Brain pericyte (primary cell): ENCODE data around the gene TBCB.
"Not testable (repeated sequence)": the region's sequence is repeated elsewhere in the genome, so short reads cannot be mapped to it uniquely, and the experiment has no call there.

ENCODE experiments used
- DNase-seq: peaks from one replicate; pipeline ENCODE4 v3.0.0-alpha.2; 2012; ENCODE audit warnings: low read depth, low spot score

TBCB gene

DNA sequence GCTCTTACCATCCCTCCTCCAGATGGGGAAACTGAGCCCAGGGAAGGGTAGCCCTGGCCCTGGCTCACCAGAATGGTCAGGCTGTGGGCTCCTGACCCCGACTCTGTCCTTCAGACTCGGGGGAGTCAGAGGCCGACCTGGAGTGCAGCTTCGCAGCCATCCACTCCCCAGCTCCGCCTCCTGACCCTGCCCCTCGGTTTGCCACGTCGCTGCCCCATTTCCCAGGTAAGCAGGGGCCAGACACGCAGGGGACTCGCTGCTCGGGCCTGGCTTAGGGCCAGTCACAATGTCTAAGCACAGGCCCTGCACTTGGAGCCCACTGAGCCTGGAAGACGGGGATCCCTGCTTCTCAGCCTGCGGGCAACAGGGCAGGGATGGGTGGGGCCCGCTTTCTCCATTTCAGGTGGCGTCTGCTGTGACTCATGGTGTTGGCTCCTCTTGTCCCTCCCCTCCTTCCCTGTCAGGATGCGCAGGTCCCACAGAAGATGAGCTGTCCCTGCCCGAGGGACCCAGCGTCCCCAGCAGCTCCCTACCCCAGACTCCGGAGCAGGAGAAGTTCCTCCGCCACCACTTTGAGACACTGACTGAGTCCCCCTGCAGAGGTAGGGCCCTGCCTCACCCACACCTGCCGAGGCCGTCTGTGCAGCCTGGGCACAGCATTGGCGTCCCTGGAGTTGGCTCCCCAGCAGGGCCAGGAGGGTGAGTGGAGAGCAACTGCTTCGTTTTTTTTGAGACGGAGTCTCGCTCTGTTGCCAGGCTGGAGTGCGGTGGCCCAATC lies 13.5 kb upstream of the TBCB start:
- no peak for DNase-seq

DNA sequence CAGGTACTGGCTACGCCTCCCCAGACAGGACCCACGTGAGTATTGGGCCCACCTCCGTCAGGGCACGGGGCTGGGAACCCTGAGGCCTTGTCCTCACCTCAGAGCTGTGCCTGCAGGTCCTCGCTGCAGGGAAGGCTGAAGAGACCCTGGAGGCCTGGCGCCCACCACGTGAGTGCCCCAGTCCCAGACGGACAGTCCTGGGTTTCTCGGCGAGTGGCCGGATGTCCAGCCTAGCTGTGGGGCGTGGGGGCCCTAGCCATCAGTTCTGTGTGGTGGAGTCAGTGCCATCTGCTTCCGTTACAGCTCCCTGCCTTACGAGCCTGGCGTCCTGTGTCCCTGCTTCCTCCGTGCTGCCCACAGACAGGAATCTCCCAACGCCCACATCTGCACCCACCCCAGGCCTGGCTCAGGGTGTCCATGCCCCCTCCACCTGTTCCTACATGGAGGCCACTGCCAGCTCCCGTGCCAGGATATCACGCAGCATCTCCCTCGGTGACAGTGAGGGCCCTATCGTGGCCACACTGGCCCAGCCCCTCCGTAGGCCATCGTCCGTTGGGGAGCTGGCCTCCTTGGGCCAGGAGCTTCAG lies 12.1 kb upstream of the TBCB start:
- no peak for DNase-seq

DNA sequence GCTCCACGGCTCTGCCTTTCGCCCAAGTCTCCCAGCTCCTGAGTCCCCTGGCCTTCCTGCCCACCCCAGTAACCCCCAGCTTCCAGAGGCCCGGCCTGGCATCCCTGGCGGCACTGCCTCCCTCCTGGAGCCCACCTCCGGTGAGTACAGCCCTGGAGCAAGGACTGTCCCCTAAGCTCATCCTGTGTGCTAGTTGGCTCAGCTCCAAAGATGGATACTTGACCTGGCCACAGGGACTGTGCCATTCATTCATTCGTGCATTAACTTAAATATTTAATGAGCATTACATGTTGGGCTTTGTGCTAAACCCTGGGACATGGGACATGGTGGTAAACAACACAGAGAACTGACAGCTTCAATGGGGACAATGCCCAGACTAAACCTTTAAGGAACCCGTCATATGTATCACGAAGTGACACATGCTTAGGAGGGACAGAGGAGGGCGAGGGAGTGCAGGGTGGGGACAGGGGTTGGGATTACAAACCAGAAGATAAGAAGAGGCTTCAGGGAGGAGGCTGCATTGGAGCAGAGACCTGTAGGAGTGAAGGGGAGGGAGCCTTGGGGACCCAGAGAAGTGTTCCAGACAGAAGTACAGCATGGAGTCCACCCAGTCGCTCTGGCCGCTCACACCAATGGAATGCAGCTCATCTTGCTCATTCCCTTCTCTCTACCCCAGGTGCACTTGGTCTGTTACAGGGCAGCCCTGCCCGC lies 11.3 kb upstream of the TBCB start:
- DNase-seq, result no peak

DNA sequence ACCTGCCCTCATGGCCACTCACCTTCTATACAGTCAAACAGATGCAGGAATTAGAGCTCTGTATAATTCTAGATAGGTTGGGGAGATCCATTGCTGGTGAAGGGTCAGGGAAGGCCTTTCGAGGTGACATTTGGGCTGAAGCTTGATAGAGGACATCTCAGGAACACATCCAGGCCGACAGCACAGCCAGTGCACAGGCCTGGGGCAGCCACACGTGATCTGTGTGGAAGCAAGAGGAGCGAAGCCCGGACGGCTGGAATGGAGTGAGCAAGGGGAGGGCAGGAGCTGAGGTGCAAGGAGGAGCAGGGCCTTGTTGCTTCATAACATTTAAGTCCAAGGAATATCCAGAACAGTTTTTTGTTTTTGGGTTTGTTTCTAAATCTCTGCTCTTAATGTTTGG lies 8.8 kb upstream of the TBCB start:
- DNase-seq, result no peak

DNA sequence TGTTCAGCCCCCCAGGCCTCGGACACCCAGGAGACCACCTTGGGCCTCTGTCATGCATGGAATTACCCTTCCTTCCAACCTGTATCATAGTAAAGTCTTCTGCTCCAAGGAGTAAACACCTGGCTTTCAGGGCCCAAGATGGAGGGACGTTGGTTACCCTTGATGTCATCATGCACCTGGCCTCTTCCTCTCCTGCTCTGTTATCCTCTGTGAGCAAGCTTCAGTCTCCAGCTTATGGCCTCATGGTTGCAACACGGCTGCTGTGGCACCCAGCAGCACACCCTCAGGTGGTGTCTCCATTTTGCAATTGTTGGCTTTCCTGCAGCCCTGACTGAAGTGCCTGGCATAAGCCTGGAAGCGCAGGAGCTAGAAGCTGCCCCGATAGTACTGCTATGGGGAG lies 8.3 kb upstream of the TBCB start:
- no peak for DNase-seq

DNA sequence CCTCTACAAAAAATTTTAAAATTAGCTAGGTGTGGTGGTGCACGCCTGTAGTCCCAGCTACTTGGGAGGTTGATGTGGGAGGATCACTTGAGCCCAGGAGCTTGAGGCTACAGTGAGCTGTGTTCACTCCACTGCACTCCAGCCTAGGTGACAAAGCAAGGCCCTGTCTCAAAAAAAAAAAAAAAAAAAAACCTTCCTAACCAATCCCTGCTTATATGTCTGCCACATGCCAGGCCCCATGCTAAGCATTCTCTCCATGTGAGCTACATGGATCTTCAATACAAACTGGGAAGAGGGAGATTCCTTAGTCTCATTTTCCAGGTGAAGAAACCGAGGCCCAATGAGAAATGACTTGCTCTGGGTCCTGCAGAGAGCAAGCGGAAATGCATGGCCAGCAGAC lies 6.6 kb upstream of the TBCB start:
- DNase-seq, result no peak

DNA sequence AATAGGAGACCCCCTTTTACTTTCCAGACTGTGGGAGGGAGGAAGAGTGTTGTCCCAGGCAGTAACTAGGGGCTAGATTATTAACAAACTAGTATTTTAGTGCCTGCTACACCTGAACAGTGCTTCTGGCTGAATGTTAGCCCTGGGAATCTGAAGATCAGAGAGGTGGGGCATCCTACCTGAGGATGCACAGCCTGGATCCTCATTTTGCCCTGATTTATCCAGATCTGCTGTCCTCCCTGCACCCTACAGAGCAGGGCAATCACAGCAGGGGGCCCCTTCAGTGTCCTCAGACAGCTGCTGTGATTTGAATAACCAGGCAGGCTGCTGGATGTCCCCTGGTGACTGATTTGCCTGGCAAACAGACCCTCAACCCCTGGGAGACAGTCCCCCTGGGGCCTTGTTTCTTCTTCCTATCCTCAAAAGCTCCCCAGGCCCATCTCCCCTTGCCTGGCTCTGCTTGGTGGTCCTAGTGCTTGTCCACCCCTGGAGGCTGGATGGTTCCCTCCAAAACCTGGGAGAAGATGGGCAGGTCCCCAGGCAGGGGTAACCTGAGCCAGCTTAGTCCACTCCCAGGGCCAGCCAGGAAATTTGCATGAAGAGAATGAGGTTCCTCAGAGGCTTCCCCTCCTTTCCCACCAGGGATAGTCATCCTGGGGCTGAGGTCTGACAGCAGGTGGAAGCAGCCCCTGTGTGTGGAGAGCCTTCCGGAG lies 4.6 kb upstream of the TBCB start, which contains the start of gene OVOL3:
TSS of gene OVOL3 (plus strand) at position 657 of the 713 bp plus-strand sequence. CDS start 60 bp downstream, outside the sequence.
- DNase-seq, result no peak

DNA sequence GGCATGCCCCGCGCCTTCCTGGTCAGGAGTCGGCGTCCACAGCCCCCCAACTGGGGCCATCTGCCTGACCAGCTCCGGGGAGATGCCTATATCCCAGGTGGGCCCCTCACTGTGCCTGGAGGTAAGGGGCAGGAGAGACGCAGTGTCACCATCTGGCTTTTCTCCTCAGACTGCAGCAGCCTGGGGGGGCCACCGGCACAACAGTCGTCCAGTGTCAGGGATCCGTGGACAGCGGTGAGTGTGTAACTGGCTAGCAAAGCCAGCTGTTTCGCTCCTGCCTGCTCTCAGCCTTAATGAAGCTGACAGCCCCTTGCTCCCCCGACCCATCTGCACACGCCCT lies 4.1 kb upstream of the TBCB start:
- no peak for DNase-seq

DNA sequence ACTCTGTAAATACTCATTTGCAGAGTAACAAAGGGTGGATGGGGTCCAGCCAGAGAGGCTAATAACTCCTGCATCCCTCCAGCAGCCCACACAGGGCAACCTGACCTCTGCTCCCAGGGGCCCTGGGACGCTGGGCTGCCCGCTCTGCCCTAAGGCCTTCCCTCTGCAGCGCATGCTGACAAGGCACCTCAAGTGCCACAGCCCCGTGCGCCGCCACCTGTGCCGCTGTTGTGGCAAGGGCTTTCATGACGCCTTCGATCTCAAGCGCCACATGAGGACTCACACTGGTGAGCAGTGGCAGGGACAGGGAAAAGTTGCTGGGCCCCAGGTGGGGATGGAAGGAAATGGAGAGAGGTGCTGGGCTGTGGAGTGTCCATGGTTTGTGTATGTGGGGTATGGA lies 2.6 kb upstream of the TBCB start:
- no peak for DNase-seq

DNA sequence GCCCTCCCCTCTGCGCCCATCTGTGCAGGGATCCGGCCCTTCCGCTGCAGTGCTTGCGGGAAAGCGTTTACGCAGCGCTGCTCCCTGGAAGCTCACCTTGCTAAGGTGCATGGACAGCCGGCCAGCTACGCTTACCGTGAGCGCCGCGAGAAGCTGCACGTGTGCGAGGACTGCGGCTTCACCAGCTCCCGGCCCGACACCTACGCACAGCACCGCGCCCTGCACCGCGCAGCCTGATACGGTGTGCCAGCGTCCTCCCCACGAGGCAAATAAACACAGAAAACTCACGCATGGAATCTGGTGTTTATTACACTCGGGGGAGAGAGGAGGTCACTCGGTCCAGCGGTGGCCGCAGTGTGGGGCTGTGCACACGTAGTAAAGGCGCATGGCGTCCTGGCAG lies 1.8 kb upstream of the TBCB start:
- DNase-seq, result no peak

DNA sequence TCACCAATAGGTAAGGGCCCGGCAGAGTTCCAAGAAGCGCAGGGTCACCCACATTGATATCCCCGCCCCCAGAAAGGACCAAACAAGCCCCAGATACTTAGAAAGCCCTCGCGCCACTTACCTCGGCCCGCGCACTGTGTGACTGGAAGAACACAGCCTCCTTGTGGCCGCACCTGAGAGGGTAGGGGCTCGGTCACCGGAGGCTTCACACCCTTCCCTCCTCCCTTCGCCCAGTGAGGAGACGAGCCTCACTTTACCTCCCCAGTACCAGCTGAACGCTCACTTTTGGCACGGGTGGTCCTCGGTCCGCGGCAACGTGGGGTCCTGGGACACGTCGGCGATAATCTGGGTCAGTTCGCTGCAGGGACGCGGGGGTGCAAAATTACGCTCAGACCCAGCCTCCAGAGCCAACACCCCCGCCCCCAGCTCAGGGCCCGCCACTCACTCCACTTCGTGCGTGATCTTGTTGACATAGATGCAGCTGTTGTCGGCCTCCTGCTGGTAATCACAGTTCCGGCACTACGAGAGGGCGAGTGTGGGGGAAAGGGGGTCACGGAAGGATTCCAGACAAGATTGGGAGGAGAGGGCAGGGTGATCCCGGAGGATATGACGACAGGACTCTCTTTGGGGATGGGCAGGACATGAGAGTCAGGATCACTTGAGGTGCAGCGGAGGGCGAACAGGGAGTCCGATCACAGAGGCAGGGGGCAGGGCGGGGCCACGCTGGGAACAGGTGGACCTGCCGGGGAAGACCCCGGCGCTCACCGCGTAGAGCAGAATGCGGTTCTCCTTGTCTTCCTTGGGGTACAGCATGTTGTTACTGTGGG lies 1.2 kb upstream of the TBCB start:
- no peak for DNase-seq

DNA sequence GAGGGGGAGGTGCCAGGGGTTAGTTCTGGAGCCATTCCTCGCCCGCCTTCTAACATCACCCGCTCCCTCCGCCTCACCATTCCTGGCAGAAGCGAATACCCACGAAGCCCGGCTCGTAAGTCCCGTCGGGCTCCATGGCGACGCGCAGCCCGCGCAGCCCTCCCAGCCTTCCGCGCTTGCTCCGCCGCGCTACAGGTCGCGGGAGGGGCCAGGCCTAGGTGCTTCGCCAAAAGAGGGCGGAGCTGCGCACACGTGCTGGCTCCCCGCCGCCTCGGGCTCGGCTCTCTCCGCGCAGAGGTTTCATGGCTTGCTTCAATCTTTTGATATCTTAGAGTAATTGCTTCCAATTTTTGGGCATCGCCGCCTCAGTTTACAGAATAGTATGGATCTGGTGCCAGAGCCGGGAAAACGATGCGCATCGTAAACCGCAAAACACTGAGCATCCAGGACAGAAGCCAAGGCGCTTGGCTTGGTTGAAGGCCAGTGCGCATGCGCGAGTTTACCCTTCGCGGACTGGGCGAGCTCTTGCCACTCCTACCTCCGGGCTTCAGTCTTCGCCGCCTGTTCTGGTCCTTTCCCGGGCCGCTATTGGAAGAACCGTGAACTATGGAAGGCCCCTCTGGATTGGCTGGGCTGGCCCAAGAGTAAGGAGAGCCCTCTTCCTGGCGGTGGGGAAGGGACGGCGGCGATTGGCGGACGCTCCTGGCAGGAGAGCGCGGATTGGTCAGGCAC lies 381 bp upstream of the TBCB start, which contains the start of gene POLR2I:
TSS of gene POLR2I (minus strand) at position 155 of the 732 bp plus-strand sequence. CDS start at position 136, 19 bp downstream.
- peak; percentile 98 for DNase-seq

DNA sequence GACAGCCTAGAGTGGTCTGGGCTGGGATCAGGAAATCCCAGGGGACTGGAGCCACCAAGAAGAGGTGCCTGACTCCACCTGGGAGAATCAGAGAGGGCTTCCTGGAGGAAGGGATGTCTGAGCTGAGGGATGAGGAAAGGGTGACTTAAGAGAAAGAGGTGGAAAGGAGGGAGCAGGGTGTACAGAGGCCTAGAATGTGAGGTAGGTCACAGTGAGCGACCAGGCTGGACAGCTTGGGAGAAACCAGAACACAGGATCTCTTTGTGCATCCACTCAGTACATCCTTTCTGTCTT lies 1.0 kb downstream of the TBCB start:
- DNase-seq, result no peak

DNA sequence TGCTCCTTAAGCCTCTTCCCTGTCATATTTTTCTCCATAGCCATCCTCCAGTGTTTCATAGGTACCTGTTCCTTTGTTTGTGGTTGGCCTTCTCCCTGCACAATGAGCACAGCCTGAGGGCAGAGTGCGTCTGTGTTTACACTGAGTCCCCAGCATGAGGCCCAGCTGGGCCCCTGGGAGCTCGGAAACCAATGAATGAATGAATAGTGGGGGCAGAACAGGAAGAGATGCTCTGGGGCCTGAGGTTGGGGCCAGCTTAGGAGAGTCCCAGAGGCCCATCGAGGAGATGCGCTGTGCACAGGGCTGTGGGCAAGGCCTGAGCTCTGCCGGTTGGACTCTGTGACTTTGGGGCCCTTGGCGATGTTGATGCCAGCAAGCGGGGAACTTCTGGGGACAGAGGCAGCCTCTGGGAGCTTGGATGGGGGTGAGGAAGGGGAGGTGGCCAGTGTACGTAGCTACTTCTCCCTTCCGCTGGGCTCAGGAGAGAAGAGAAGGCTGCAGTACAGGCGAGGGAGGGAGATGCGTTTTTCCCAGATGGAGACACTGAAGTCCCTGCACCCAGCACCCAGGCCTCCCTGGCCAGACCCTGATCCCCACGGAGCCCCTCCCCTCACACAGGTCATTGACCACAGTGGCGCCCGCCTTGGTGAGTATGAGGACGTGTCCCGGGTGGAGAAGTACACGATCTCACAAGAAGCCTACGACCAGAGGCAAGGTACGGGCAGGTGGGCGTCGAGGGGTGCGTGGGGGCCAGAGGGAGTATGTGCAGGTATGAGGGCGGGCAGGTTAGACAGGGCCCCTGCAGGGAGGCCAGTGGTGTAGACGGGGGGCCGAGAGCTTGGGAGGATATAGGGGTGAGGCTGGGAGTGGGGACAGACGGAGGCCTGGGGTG lies 5.1 kb downstream of the TBCB start:
- no peak for DNase-seq

DNA sequence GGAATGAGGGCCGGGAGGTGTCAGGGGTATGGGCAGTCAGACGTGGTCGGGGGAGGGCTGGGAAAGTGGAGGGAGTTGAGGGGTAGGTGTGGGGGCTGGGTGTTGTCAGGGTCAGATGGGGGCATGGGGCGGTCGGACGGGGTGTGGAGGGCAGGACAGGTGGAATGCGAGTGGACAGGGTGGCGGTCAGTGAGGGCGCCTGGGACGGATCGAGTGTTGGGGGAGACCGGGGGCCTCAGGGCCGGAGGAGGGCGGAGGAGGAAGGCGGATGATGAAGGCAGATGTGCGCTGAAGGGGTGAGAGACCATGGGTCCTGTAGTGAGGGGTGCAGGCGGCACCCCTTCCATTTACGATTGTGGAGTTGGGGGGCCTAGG lies 5.7 kb downstream of the TBCB start:
- no peak for DNase-seq

DNA sequence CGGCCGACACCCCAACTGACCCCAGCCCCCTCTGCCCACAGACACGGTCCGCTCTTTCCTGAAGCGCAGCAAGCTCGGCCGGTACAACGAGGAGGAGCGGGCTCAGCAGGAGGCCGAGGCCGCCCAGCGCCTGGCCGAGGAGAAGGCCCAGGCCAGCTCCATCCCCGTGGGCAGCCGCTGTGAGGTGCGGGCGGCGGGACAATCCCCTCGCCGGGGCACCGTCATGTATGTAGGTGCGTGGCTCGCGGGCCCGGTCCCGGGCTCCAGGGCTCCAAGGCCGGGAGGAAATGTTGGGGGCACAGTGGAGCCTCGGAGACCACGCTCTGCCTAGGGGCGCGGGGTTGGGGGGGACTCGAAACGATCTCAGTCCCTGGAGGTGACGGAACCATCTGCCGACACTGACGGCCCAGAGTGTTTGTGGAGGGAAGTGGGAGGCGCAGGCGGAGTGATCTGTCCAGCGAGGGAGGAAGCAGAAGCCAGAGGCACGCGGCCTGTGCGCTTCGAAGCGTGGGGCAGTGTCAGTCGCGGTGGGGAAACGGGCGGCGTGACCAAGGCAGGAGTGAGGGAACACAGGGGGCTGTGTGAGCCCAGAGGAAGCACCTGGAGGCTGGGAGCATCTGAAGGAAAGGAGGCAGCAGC lies 6.3 kb downstream of the TBCB start:
- DNase-seq, result no peak

DNA sequence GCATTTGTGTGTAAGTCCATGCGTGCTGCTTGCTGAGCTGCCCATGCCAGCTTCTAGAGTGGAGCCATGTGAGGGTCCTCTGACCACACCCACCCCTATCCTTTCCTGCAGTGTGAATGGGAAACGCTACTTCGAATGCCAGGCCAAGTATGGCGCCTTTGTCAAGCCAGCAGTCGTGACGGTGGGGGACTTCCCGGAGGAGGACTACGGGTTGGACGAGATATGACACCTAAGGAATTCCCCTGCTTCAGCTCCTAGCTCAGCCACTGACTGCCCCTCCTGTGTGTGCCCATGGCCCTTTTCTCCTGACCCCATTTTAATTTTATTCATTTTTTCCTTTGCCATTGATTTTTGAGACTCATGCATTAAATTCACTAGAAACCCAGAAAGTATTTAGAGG lies 10.3 kb downstream of the TBCB start:
- no peak for DNase-seq

DNA sequence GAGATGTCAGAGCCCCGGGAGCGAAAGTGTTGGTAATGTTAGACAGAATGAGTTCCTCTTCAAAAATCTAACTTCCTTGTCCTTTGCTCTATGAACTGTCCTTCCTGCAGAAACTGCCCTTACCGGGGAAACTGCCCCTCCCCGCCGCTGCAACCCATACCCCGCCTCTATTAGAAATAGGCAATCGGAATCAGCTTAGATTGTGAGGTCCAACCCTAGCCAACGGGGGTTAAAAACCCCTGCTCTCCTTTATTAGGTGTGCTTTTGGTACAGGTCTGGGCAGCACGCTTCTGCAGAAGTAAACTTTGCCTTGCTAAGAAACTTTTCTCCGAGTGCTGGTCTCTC lies 13.1 kb downstream of the TBCB start:
- DNase-seq, result no peak

DNA sequence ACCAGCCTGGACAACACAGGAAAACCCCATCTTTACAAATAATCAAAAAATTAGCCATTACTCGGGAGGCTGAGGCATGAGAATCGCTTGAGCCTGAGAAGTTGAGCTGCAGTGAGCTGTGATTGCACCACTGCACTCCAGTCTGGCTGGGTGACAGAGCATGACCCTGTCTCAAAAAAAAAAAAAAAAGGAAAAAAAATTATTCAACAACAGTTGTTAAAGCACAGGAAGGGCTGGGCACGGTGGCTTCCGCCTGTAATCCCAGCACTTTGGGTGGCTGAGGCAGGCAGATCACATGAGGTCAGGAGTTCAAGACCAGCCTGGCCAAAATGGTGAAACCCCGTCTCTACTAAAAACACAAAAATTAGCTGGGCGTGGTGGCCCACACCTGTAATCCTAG lies 16.0 kb downstream of the TBCB start:
- not testable (repeated sequence) for DNase-seq
